HG02943 (cell line): ENCODE data around the gene CD79A.

ENCODE experiments used
- ATAC-seq: cut with Tn5 transposase; IDR thresholded peaks from one replicate; pipeline ENCODE4 v1.9.1; 2021; ENCODE audit warnings: mild to moderate bottlenecking, low read depth, moderate library complexity; ENCODE audit not compliant: unreplicated experiment

The CD79A gene

GRCh38 chr19:41917676-41918075, 40.6 kb downstream of the CD79A start:
- ATAC-seq, result no peak

- ATAC-seq, result no peak
Measured at GRCh38 chr19:41918095-41918494, 41.0 kb downstream of the CD79A start.

- ATAC-seq, result no peak
Measured at GRCh38 chr19:41918653-41919244, 41.7 kb downstream of the CD79A start.

GRCh38 chr19:41919948-41920712, 43.1 kb downstream of the CD79A start:
- ATAC-seq, result no peak

- no peak for ATAC-seq
Measured at GRCh38 chr19:41920882-41921576, 44.0 kb downstream of the CD79A start.

- ATAC-seq, result no peak
Measured at GRCh38 chr19:41921577-41922576, 44.8 kb downstream of the CD79A start.

- ATAC-seq, result no peak
Measured at GRCh38 chr19:41922585-41922984, 45.5 kb downstream of the CD79A start.

GRCh38 chr19:41923045-41923788, 46.1 kb downstream of the CD79A start:
- no peak for ATAC-seq

- no peak for ATAC-seq
Measured at GRCh38 chr19:41924151-41925145, 47.4 kb downstream of the CD79A start.

- ATAC-seq, result no peak
Measured at GRCh38 chr19:41925208-41926003, 48.3 kb downstream of the CD79A start.

- no peak for ATAC-seq
Measured at GRCh38 chr19:41926028-41926762, 49.1 kb downstream of the CD79A start.

- ATAC-seq, result no peak
Measured at GRCh38 chr19:41926763-41927496, 49.9 kb downstream of the CD79A start.

- ATAC-seq, result no peak
Measured at GRCh38 chr19:41927497-41928192, 50.6 kb downstream of the CD79A start.

- ATAC-seq, result no peak
Measured at GRCh38 chr19:41928221-41928683, 51.2 kb downstream of the CD79A start, which contains the start of gene ERFL. Gene ERFL, minus strand, starts transcription at chr19:41928449. Its CDS starts 15,530 bp downstream, at chr19:41912919.

GRCh38 chr19:41928754-41929535, 51.9 kb downstream of the CD79A start:
- ATAC-seq, result no peak
